B cell (primary cell): ENCODE results near the gene ARHGAP40. TPM values are rescaled to one million over a fixed set of nuclear protein-coding genes. Genes with fewer than 3 reads are reported as not detected.

Experiments used
- ATAC-seq: fragments of 200-7000 bp; cut with Tn5 transposase; one replicate; pipeline ENCODE4 v1.10.0; 2021; ENCODE audit warnings: low read depth, mild to moderate bottlenecking, moderate number of reproducible peaks, moderate library complexity
- CTCF ChIA-PET: fragments of 350-600 bp; sonication (Branson Sonifier 250); formaldehyde crosslinking; loops from one replicate; lab custom pipeline; 2021; ENCODE audit warnings: antibody characterized with exemption, inconsistent platforms; lab: Charles Lee
- POLR2A ChIA-PET: fragments of 350-600 bp; sonication (Branson Sonifier 250); formaldehyde crosslinking; loops from one replicate; lab custom pipeline; 2021; ENCODE audit warnings: antibody characterized with exemption; lab: Charles Lee
- DNase-seq: peaks from one replicate; pipeline ENCODE4 v3.0.0; 2013
- H2AFZ ChIP-seq: 2 replicates; pipeline ENCODE4 v1.6.1; 2012; ENCODE audit warnings: mild to moderate bottlenecking, low read depth, low read length; ENCODE audit not compliant: insufficient read depth, poor library complexity, severe bottlenecking
- H3K27ac ChIP-seq, 2 donors: 1 replicate in 1 of 2; 2 replicates in 1 of 2; pipeline ENCODE4 v1.5.1; 2012 to 2013; ENCODE audit warnings: low read length in 2 of 2, mild to moderate bottlenecking in 2 of 2, moderate library complexity in 1 of 2
- H3K27me3 ChIP-seq, 4 experiments: fragments of 200-600 bp in 1 of 4; sonication (generic) in 1 of 4; replicated peaks in 1 of 4; 1 replicate in 2 of 4; 2 replicates in 2 of 4; pipeline versions ENCODE4 v1.6.1 to v1.7.0; 2013 to 2016; ENCODE audit warnings: low read length in 3 of 4, mild to moderate bottlenecking in 2 of 4, mixed read lengths in 1 of 4, moderate library complexity in 1 of 4; ENCODE audit not compliant: insufficient read depth in 4 of 4, control insufficient read depth in 3 of 4; ENCODE audit errors: control extremely low read depth in 1 of 4
- H3K36me3 ChIP-seq, 2 experiments: replicated peaks in 1 of 2; 1 replicate in 1 of 2; 2 replicates in 1 of 2; pipeline versions ENCODE4 v1.6.1 to v1.7.1; 2013; ENCODE audit warnings: low read length in 1 of 2; ENCODE audit not compliant: insufficient read depth in 2 of 2, control insufficient read depth in 1 of 2; ENCODE audit errors: control extremely low read depth in 1 of 2, extremely low read depth in 1 of 2
- H3K4me1 ChIP-seq, 2 donors: fragments of 200-600 bp in 1 of 2; sonication (generic) in 1 of 2; 1 replicate in 1 of 2; 2 replicates in 1 of 2; pipeline versions ENCODE4 v1.5.1 to v1.6.1; 2013 to 2017; ENCODE audit warnings: low read length in 2 of 2; ENCODE audit not compliant: control insufficient read depth in 2 of 2, insufficient read depth in 2 of 2
- H3K4me2 ChIP-seq: replicated peaks from 2 replicates; pipeline ENCODE3; 2012; ENCODE audit warnings: mild to moderate bottlenecking, low read depth, low read length; ENCODE audit not compliant: poor library complexity, severe bottlenecking
- H3K4me3 ChIP-seq, 5 experiments: fragments of 200-600 bp in 1 of 5; sonication (generic) in 1 of 5; 1 replicate in 3 of 5; 2 replicates in 2 of 5; pipeline versions ENCODE4 v1.5.1 to v1.7.0; 2011 to 2016; ENCODE audit warnings: low read length in 4 of 5, mild to moderate bottlenecking in 4 of 5, low read depth in 2 of 5, control low read depth in 1 of 5, moderate library complexity in 1 of 5; ENCODE audit not compliant: insufficient read depth in 1 of 5; ENCODE audit errors: control extremely low read depth in 1 of 5, extremely low read depth in 1 of 5
- H3K79me2 ChIP-seq: fragments of 200-600 bp; sonication (generic); one replicate; pipeline ENCODE4 v1.6.0; 2016; ENCODE audit warnings: low read length; ENCODE audit not compliant: control insufficient read depth, insufficient read depth
- H3K9ac ChIP-seq: fragments of 200-600 bp; sonication (generic); 2 replicates; pipeline ENCODE4 v1.6.1; 2017; ENCODE audit warnings: mild to moderate bottlenecking, low read length, moderate library complexity
- H3K9me3 ChIP-seq, 3 donors: one replicate each; pipeline versions ENCODE4 v1.6.1 to v1.7.1; 2013; ENCODE audit warnings: low read length in 2 of 3; ENCODE audit not compliant: control insufficient read depth in 2 of 3, insufficient read depth in 1 of 3; ENCODE audit errors: control extremely low read depth in 1 of 3
- H4K20me1 ChIP-seq: 2 replicates; pipeline ENCODE4 v1.6.0; 2012; ENCODE audit warnings: mild to moderate bottlenecking, low read length; ENCODE audit not compliant: insufficient read depth, control insufficient read depth, poor library complexity, severe bottlenecking
- H3K27ac Mint-ChIP-seq: one replicate; pipeline ENCODE4 v1.8.0; 2021; ENCODE audit warnings: mixed read lengths
- H3K27me3 Mint-ChIP-seq: one replicate; pipeline ENCODE4 v1.8.0; 2021; ENCODE audit warnings: mixed read lengths
- H3K4me1 Mint-ChIP-seq: one replicate; pipeline ENCODE4 v1.8.0; 2021; ENCODE audit warnings: mixed read lengths
- H3K4me3 Mint-ChIP-seq: one replicate; pipeline ENCODE4 v1.8.0; 2021; ENCODE audit warnings: mixed read lengths
- H3K9me3 Mint-ChIP-seq: one replicate; pipeline ENCODE4 v1.8.0; 2022; ENCODE audit warnings: mixed read lengths; ENCODE audit not compliant: insufficient read depth
- EZH2 ChIP-seq: IDR thresholded peaks from 2 replicates; pipeline ENCODE4 v1.6.1; 2012; ENCODE audit warnings: borderline replicate concordance, low read depth, mild to moderate bottlenecking, moderate library complexity, low read length; ENCODE audit not compliant: insufficient read depth, poor library complexity, severe bottlenecking
- WGBS: methylation state at CpG from one replicate; pipeline ENCODE4 v1.1.5; 2013; ENCODE audit warnings: missing lambda C conversion rate; ENCODE audit not compliant: insufficient coverage; 5-methylcytosine and 5-hydroxymethylcytosine counted together
- intact Hi-C: fragments of 100-400 bp; cut with micrococcal nuclease; formaldehyde crosslinking; loops from one replicate; pipeline ENCODE4 v1.10.0; 2022
- polyA plus RNA-seq: library from polyadenylated mRNA; depleted of rRNA; stranded (reverse); fragments of >200 nt; gene quantifications from 2 replicates; pipeline ENCODE4 v1.2.3, GENCODE V29; 2012
- total RNA-seq, 2 donors: library from RNA; stranded (reverse); fragments of 120-200 nt in 1 of 2; gene quantifications; 1 replicate in 1 of 2; 2 replicates in 1 of 2; pipeline versions ENCODE4 v1.2.3 to v1.2.4, GENCODE V29; 2013 to 2022
- TF ChIP-seq, protein P1 (sequence below): fragments of 200-600 bp; IDR thresholded peaks from one replicate; pipeline ENCODE4 v1.8.0; 2022; ENCODE audit warnings: antibody characterized with exemption, mild to moderate bottlenecking

ARHGAP40 gene
- total and polyA plus RNA-seq, 2 donors (not counting 1 experiment from before 2014, with no cell fraction given): not detected

GRCh38 chr20:38609815-38610214, 8.2 kb downstream of the ARHGAP40 start:
- H3K79me2 ChIP-seq: no peaks in the 10 kb centered on the region
- Mint-ChIP-seq H3K9me3 (no peaks in the 10 kb centered on the region), H3K4me1 (no peaks in the 10 kb centered on the region), H3K27ac (no peak overlapping the region), H3K4me3 (no peak overlapping the region), H3K27me3 (peaks cover 59% of the 10 kb centered on the region)
- H3K9ac ChIP-seq: no peak overlapping the region
- no peak overlapping the region for H2AFZ ChIP-seq
- no peak for TF ChIP-seq EZH2
- TF ChIP-seq, protein P1, sequence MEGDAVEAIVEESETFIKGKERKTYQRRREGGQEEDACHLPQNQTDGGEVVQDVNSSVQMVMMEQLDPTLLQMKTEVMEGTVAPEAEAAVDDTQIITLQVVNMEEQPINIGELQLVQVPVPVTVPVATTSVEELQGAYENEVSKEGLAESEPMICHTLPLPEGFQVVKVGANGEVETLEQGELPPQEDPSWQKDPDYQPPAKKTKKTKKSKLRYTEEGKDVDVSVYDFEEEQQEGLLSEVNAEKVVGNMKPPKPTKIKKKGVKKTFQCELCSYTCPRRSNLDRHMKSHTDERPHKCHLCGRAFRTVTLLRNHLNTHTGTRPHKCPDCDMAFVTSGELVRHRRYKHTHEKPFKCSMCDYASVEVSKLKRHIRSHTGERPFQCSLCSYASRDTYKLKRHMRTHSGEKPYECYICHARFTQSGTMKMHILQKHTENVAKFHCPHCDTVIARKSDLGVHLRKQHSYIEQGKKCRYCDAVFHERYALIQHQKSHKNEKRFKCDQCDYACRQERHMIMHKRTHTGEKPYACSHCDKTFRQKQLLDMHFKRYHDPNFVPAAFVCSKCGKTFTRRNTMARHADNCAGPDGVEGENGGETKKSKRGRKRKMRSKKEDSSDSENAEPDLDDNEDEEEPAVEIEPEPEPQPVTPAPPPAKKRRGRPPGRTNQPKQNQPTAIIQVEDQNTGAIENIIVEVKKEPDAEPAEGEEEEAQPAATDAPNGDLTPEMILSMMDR: no peak
- ChIA-PET CTCF (no interaction called here), POLR2A (no interaction called here)
- H3K27me3 ChIP-seq: peaks cover 0 to 12% (median 4%) of the 10 kb centered on the region in 4 experiments
- WGBS: 96% methylated on average over 2 of the region's 4 CpGs
- H3K27ac ChIP-seq: no peak overlapping the region
- H3K4me3 ChIP-seq: no peak overlapping the region
- H3K4me2 ChIP-seq: no peak overlapping the region
- H3K36me3 ChIP-seq: no peaks in the 10 kb centered on the region
- H3K9me3 ChIP-seq: no peaks in the 10 kb centered on the region
- intact Hi-C loops: no loop called here
- no peak for DNase-seq
- no peaks in the 10 kb centered on the region for H4K20me1 ChIP-seq
- ATAC-seq: no peak
- H3K4me1 ChIP-seq: no peaks in the 10 kb centered on the region

GRCh38 chr20:38610521-38610920, 8.9 kb downstream of the ARHGAP40 start:
- H3K4me3 Mint-ChIP-seq: no peak overlapping the region

More at GRCh38 chr20:38610521-38610920, 8.9 kb downstream of the ARHGAP40 start:
- no peaks in the 10 kb centered on the region for H3K36me3 ChIP-seq
- TF ChIP-seq EZH2: no peak
- TF ChIP-seq, protein P1: no peak
- intact Hi-C loops: no loop called here
- peaks cover 55% of the 10 kb centered on the region for H3K27me3 Mint-ChIP-seq
- no peaks in the 10 kb centered on the region for H3K4me1 ChIP-seq
- no peak overlapping the region for H2AFZ ChIP-seq
- no peaks in the 10 kb centered on the region for H3K4me1 Mint-ChIP-seq
- WGBS: 85% methylated on average over 4 of the region's 5 CpGs
- no peak for ATAC-seq
- no peaks in the 10 kb centered on the region for H3K9me3 Mint-ChIP-seq
- H3K27ac Mint-ChIP-seq: no peak overlapping the region
- H3K4me2 ChIP-seq: no peak overlapping the region
- H3K27me3 ChIP-seq: peaks cover 0 to 13% (median under 1%) of the 10 kb centered on the region in 4 experiments
- H3K27ac ChIP-seq: no peak overlapping the region
- no peak overlapping the region for H3K9ac ChIP-seq
- DNase-seq: no peak
- H3K4me3 ChIP-seq: no peak overlapping the region
- CTCF ChIA-PET: no interaction called here
- H3K79me2 ChIP-seq: no peaks in the 10 kb centered on the region
- H4K20me1 ChIP-seq: no peaks in the 10 kb centered on the region
- POLR2A ChIA-PET: no interaction called here
- H3K9me3 ChIP-seq: no peaks in the 10 kb centered on the region
